Hepatocyte (in vitro differentiated cells): Measurements from ENCODE around the gene SLFNL1.

Experiments used
- EZH2 ChIP-seq: fragments of 200-600 bp; sonication (generic); IDR thresholded peaks from 2 replicates; pipeline ENCODE4 v1.6.1; 2016; ENCODE audit warnings: antibody characterized with exemption, mild to moderate bottlenecking, borderline replicate concordance
- TF ChIP-seq, protein P1 (sequence below): fragments of 200-600 bp; sonication (generic); IDR thresholded peaks from 2 replicates; pipeline ENCODE4 v1.5.1; 2016; ENCODE audit warnings: antibody characterized with exemption, mild to moderate bottlenecking; ENCODE audit not compliant: poor library complexity

- TF ChIP-seq, protein P1, sequence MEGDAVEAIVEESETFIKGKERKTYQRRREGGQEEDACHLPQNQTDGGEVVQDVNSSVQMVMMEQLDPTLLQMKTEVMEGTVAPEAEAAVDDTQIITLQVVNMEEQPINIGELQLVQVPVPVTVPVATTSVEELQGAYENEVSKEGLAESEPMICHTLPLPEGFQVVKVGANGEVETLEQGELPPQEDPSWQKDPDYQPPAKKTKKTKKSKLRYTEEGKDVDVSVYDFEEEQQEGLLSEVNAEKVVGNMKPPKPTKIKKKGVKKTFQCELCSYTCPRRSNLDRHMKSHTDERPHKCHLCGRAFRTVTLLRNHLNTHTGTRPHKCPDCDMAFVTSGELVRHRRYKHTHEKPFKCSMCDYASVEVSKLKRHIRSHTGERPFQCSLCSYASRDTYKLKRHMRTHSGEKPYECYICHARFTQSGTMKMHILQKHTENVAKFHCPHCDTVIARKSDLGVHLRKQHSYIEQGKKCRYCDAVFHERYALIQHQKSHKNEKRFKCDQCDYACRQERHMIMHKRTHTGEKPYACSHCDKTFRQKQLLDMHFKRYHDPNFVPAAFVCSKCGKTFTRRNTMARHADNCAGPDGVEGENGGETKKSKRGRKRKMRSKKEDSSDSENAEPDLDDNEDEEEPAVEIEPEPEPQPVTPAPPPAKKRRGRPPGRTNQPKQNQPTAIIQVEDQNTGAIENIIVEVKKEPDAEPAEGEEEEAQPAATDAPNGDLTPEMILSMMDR = no peak
- no peak for TF ChIP-seq EZH2
Observed at GRCh38 chr1:40971966-40972365, 49.6 kb downstream of the SLFNL1 start.
